Measurements from ENCODE around the gene THOC5.
A peak's percentile ranks its signal among the peaks of the same experiment; 100 is the strongest.
"Not testable (repeated sequence)": the region's sequence is repeated elsewhere in the genome, so short reads cannot be mapped to it uniquely, and the experiment has no call there.

THOC5 gene

DNA sequence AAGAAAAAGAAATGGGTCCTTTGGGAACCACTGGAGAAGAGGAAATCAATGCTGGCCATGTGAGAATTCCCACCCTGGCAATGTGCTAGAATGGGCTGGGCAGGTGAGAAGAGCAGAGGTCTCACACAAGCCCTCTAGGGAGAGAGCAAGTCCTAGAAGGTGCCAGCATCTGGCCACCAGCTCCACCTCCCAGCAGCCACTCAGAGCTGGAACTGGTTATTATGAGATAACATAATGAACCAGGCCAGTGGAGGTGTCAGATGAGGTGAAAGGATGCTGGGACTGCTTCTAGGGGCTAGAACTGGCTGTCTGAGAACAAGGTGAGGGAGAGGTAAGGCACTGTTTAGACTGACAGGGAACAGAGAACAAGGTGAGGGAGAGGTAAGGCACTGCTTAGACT, 44.3 kb downstream of the THOC5 start:
- DNase-seq (ENCODE audit: low read depth): no peak

DNA sequence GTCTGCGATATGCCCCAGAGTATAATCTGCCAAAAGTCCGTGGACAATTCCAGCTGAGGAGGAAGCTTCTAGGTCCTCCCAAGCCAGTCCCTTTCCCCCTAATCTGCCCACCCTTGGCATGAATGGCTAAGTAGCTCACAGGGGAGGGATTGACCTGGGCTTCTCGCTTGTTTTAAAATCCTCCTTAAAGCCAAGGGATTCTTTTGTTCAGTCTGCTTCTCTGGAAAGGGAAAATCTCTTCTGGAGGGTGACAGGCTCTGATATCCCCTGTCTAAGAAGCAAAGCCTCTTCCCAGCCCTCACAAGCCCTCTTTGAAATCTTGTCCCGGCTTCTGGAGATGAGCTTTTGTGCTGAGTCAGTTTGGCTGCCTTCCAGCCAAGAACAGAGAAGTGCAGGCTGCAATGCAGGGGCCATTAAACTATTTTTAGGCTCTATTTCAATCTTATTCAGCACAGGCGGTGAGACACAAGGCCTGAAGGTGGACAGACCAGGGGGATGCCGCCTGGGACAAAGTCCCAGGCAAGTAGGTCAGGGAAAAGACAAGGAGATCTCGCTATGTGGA, 49.7 kb downstream of the THOC5 start:
- DNase-seq (ENCODE audit: low read depth): peak; percentile 55

- DNase-seq (ENCODE audit: low read depth): no peak
Measured at GRCh38 chr22:29499852-29500251, 53.7 kb downstream of the THOC5 start.

- no peak for DNase-seq (ENCODE audit: low read depth)
Measured at GRCh38 chr22:29493636-29494035, 59.9 kb downstream of the THOC5 start.

GRCh38 chr22:29491012-29491411, 62.5 kb downstream of the THOC5 start:
- DNase-seq (ENCODE audit: low read depth): no peak

DNA sequence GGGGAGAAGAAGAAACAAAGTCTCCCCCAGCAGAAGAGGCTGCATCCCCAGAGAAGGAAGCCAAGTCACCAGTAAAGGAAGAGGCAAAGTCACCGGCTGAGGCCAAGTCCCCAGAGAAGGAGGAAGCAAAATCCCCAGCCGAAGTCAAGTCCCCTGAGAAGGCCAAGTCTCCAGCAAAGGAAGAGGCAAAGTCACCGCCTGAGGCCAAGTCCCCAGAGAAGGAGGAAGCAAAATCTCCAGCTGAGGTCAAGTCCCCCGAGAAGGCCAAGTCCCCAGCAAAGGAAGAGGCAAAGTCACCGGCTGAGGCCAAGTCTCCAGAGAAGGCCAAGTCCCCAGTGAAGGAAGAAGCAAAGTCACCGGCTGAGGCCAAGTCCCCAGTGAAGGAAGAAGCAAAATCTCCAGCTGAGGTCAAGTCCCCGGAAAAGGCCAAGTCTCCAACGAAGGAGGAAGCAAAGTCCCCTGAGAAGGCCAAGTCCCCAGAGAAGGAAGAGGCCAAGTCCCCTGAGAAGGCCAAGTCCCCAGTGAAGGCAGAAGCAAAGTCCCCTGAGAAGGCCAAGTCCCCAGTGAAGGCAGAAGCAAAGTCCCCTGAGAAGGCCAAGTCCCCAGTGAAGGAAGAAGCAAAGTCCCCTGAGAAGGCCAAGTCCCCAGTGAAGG, 64.3 kb downstream of the THOC5 start:
- DNase-seq (ENCODE audit: low read depth): not testable (repeated sequence)

DNA sequence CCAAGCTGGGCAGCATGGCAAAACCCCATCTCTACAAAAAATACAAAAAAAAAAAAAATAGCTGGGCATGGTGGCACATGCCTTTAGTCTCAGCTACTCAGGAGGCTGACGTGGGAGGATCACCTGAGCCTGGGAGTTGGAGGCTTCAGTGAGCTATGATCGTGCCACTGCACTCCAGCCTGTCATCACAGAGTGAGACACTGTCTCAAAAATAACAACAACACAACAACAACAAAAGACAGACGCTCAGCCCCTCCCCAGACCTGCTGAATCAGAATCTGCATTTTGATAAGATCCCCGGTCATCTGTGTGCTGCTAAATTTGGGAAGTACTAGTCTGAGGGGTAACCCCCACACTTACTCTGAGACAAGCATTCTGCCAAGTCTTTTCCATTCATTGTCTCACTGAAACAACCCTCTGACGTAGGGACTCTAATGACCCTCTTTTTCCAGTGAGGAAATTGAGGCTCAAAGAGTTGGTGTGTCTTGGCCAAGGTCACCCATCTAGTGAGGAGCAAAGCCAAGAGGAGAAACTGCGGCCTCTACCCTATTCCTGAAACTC, 66.1 kb downstream of the THOC5 start:
- DNase-seq (ENCODE audit: low read depth): no peak

DNA sequence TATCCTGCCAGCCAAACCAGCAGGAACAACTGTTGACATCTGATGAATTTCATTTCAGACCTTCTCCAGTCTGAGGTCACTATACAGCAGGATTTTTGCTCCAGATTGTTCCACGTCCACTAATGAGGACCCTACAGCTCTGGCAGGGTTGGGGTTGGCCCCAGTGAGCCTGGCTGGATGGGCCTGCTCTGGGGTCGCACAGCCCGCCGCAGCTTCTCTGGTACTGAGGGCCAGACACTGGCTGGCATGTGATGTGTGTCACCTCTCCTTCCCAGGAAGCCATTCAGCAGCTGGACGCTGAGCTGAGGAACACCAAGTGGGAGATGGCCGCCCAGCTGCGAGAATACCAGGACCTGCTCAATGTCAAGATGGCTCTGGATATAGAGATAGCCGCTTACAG, 68.1 kb downstream of the THOC5 start:
- DNase-seq (ENCODE audit: low read depth): no peak

GRCh38 chr22:29484642-29485041, 68.9 kb downstream of the THOC5 start:
- DNase-seq (ENCODE audit: low read depth): no peak

GRCh38 chr22:29483254-29483653, 70.3 kb downstream of the THOC5 start:
- DNase-seq (ENCODE audit: low read depth): no peak

- DNase-seq (ENCODE audit: low read depth): no peak
Measured at GRCh38 chr22:29482726-29483125, 70.8 kb downstream of the THOC5 start.

- DNase-seq (ENCODE audit: low read depth): no peak
Measured at GRCh38 chr22:29482253-29482652, 71.3 kb downstream of the THOC5 start.

DNA sequence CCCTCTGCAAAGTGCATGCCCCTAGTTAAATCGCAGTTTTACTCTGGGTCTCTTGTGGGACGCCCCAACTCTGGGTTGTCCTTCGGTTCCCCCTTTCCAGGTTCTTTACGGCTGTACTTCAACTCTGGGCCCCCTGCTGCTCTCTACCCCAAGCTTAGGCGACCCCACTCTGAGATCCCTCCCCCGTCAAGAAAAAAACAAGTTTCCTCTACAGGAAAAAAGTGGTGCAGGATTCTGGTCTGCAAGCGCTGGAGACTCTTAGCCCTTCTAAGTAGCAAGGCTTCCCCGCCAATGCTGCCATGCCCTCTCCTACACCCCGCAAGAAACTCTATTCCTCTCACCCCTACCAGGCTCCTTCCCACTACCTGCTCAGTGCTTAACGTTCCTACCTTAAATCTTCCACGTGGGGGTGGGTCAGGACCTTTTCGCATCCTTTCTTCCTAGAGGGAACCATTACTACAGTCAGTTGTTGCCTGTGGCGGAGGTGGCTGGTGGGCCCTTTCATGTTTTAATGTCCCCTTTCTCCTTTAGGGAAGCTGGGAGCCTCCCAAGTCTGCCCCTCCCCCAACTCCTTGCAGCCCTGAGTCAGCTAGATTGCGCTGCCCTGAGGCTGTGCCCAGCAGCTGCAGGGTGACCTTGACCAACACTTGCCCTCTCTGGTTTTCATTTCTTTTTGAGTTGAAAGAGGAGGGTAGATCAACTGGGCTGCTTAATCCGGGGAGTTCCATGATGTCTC, 72.1 kb downstream of the THOC5 start:
- DNase-seq (ENCODE audit: low read depth): peak; percentile 10

GRCh38 chr22:29480512-29481264, 72.9 kb downstream of the THOC5 start:
- DNase-seq (ENCODE audit: low read depth): peak; percentile 17

- no peak for DNase-seq (ENCODE audit: low read depth)
Measured at GRCh38 chr22:29480262-29480511, 73.4 kb downstream of the THOC5 start.

DNA sequence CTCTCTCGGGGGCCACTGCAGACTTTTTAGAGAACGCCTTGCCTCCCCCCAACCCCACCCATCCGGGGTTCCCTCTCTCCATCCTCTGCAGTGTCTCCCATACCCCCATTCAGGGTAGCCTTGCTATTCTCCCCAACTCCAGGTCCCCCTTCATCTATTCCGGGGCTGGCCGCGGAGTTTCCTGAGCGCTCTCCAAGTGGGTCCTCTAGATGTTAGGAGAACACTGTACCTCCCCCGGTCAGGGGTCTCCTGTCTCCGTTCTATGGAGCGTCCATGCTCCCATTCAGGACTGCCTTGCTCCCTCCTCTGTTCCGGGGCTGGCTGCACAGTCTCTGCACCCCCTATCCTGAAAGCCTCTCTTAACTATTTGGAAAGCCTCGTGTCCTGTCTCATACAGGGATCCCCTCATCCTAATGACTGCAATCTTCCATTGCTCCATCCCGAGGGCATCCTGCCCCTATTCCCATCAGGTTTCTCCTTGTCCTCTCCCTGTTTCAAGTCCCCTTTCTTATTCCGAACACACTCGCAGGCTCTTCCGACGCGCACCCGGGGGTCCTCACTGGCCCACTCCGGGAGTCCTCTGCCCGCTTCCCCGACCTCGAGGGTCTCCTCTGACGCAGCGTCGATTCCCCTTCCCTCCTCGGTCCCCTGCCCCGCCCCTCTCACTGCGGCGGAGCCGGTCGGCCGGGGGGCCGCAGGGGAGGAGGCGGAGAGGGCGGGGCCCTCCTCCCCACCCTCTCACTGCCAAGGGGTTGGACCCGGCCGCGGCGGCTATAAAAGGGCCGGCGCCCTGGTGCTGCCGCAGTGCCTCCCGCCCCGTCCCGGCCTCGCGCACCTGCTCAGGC, 73.9 kb downstream of the THOC5 start, which contains the start of gene NEFH:
NEFH (plus strand) TSS at position 802 of the 845 bp plus-strand sequence. CDS start 45 bp downstream, outside the sequence.
- DNase-seq (ENCODE audit: low read depth): no peak

DNA sequence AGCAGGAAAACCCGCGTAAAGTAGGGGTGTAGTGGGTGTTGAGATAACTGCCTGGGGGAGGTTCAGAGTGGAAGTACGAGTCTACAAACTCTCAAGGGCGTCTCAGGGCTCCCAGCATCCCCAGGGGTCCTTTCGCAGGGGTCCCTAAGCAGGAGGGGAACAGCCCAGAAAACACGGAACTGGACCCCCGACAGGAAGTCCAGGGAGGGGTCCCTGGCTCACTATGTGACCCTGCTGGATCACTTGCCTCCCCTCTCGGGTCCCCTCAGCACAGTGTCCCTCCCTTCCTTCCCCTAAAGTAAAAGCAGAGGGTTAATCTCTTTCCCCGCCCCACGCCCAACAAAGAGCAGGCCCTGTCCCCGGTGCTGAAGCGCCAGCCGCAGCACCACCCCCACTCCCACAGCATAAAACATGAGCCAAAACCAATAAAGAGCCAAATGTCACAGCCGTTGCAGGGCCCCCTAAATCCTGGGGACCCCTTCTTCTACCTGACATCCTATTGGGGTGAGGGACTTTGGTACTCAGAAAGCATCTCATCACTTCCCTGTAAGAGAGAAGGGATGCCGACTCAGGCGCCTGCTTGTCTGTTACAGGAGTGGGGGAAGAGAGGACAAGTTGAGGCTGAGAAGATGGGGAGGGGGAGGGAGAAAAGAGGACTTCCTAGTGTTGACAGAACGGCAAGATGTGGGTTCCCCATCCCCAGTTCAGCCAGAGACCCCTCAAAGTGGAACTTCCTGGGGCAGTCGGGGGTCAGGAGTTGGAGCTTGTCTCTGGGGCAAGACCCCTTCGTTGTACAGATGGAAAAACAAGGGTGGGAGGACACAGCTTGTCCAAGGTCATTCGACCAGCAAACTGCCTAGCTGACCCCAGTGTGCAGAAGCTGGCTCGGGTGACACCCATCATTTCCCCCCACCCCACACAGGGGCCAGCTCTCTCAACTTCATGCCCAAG, 75.0 kb downstream of the THOC5 start:
- no peak for DNase-seq (ENCODE audit: low read depth)

- no peak for DNase-seq (ENCODE audit: low read depth)
Measured at GRCh38 chr22:29477723-29478318, 75.7 kb downstream of the THOC5 start.

DNA sequence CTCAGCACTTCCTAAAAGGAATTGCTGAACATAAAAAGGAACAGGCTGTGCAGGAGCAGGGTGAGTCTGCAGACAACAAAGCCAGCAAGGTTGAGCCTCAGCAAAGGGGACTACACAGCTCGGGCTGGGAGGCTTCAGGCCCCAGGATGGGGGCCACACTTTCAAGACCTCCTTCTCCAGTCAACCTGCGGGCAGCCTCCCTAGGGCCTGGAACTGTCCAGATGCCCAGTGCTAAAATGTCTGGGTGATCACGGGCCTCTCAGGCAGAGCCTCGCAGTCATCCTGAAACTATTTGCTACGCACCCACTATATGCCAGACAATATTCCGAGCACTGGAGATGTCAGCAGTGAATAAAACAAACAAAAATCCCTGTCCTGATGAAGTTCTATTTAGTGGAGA, 77.4 kb downstream of the THOC5 start:
- no peak for DNase-seq (ENCODE audit: low read depth)

DNA sequence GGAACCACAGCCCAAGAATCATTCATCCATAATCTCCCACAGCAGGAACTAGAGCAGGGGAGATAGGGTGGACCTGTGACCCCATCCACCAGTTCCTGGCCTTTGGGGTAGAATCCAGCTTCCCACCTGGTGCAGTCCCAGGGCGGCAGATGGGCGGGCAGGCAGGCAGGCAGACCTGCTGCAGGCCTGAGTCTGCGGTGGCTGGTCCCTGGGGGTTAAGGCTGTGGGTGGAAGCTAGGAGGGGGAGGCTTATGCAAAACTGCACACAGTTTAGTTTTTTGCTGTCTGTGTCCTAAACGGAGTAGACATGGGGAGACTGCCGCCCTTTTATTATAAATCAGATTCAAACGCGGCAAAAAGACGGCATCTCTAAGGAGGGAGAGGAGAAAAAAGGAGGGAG, 78.0 kb downstream of the THOC5 start:
- no peak for DNase-seq (ENCODE audit: low read depth)

All from fibroblast of the conjunctiva (primary cell).